Activated CD8-positive, alpha-beta memory T cell treated with anti-CD3 and anti-CD28 coated beads for 24 hours (primary cell): ENCODE results near the gene PTPRN2.
"Not testable (repeated sequence)": the region's sequence is repeated elsewhere in the genome, so short reads cannot be mapped to it uniquely, and the experiment has no call there.

Experiments
- DNase-seq: peaks from one replicate; pipeline ENCODE4 v3.0.0-alpha.2; 2020

Gene PTPRN2

GRCh38 chr7:157704365-157704764, 883.3 kb downstream of the PTPRN2 start:
- DNase-seq: no peak

DNA sequence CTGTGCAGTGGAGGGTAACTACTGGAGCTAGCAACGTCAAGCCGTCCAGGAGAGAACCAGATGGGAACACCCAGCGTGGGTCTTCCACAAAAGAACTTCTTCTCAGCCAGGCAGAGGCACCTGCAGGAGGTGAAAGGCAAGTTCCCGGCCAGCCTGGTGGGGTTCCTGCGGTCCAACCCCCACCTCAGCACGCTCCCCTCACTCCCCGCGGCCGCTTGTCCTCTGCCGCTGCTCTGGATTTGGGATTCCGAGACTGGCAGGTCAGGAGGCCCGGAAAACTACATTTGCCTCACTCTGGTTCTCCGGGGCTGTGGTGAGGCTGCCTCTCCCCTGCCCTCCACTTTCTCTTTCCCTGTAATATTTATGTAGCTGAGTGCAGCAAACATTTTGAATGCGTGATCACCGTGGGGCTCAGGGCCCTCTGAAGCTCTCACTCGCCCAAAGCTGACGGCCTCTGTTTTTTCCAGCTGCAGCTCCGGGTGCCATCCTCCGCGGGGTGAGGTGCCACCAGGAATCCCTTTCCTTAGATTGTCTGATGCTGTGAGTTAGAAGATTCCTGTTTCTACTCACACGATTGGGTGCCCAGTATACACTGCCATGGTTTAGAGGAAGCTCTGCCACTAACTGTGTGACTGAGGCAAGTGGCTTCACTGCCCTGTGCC, 884.0 kb downstream of the PTPRN2 start:
- DNase-seq: no peak

DNA sequence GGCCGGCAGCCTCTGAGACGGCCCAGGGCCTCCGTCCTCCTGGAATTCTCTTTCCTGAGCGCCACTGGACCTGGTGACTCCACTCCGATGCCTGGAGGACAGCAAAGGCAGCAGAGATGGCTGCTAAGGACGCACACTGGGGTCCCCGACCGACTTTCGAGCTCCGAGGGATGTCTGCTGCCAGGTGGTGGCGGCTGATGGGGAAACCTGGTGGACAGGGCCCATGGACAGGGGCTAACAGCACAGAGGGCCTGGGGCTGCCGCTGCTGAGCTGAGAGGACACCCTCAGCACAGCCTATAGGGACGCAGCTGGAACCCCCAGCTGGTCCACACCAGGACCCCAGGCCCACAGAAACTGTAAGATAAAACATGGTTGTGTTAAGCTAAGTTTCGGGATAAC, 884.5 kb downstream of the PTPRN2 start:
- DNase-seq: no peak

- no peak for DNase-seq
Observed at GRCh38 chr7:157702311-157703023, 885.2 kb downstream of the PTPRN2 start.

DNA sequence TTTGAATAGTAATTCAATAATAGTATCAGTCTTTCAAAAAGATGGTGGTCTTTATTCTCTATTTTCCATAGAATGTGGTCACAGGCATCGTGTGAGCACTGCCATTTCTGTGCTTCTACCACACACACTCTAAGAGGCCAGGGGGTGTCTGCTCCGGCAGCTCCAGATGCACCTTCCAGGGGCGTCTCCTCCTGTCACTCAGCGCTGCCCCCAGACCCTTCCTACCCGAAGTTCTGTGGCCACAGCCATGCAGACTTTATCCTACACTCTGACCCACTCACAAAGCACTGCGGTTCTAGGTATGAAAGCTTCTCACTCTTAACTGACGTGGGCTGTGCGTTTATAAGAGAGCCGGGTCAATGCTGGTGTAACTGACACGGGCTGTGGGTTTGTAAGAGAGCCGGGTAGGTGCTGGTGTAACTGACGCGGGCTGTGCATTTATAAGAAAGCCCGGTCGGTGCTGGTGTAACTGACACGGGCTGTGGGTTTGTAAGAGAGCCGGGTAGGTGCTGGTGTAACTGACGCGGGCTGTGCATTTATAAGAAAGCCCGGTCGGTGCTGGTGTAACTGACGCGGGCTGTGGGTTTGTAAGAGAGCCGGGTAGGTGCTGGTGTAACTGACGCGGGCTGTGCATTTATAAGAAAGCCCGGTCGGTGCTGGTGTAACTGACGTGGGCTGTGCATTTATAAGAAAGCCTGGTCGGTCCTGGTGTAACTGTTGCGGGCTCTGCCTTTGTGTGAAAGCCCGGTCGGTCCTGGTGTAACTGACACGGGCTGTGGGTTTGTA, 886.0 kb downstream of the PTPRN2 start:
- not testable (repeated sequence) for DNase-seq

- no peak for DNase-seq
Observed at GRCh38 chr7:157700231-157701005, 887.2 kb downstream of the PTPRN2 start.

DNA sequence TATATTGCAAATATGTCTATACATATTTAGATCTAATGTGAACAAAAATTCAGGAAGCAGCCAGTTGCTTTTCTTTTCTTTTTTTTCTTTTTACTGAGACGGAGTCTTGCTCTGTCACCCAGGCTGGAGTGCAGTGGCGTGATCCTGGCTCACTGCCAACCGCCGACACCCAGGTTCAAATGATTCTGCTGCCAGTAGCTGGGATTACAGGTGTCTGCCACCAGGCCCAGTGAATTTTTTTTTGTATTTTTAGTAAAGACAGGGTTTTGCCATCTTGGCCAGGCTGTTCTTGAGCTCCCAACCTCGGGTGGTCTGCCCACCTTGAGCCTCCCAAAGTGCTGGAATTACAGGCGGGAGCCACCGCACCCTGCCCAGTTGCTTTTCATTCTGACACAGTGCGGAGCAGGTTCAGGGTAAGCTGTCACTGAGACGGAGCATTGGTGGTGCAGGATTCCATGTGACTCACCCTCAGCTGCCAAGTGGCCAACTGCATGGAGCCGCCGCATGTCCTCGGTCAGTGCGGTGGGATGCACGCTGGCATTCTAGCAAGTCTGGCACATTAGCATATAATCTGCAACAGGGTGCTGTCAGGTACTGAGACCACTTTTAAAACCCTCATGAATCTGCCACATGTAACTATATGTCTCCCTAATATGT, 888.1 kb downstream of the PTPRN2 start:
- no peak for DNase-seq

- not testable (repeated sequence) for DNase-seq
Observed at GRCh38 chr7:157697287-157697686, 890.3 kb downstream of the PTPRN2 start.

GRCh38 chr7:157695609-157696008, 892.0 kb downstream of the PTPRN2 start:
- DNase-seq: not testable (repeated sequence)

GRCh38 chr7:157694376-157694665, 893.3 kb downstream of the PTPRN2 start:
- DNase-seq: no peak

- no peak for DNase-seq
Observed at GRCh38 chr7:157693521-157694375, 893.9 kb downstream of the PTPRN2 start.

DNA sequence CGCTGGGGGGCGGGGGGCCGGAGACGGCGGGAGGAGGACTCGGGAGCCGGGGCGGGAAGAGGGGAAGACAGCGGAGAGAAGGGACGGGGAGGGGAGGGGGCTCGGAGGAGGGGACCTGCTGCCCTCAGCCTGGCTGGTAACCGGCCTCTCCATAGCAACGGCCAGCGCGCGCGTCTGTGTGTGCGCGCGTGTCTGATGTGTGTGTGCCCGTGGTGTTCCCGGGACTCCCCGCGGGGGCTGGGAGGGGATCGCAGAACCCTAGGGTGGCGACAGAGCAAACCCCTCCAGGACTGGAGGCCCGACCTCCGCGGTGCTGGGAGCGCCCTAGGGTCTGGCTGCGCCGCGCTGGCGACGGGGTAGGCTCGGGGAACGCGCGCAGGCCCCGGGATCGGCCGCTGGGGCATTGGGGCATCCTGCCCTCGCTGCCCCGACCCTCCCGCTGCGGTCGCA, 894.5 kb downstream of the PTPRN2 start:
- no peak for DNase-seq

DNA sequence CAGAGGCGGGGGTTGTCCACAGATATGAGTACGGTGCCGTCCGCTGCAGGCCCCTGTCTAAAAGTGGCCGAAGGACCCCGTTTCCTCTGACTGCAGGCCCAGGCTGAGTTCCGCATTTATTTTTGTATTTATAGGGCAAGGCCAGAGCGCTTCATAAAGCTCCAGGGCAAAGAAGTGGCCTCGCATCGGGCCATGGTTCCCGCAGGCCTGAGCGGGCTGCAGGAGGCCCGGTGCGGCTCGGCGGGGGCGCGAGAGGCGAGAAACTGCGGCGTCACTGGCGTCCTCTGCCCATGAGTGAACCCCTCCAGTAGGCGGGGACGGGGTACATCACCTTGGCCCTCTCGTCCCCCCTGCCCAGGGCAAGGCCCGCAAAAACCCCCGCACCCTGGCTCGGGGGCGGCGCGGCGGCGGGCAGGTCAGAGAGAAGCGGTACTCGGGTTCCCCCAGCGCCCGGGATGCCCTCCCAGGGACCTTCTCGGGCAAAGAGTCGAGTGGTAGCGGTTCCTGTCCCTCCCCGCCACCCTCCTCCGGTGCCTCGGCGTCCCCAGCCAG, 895.1 kb downstream of the PTPRN2 start:
- no peak for DNase-seq

GRCh38 chr7:157691586-157692459, 895.8 kb downstream of the PTPRN2 start:
- DNase-seq: no peak

DNA sequence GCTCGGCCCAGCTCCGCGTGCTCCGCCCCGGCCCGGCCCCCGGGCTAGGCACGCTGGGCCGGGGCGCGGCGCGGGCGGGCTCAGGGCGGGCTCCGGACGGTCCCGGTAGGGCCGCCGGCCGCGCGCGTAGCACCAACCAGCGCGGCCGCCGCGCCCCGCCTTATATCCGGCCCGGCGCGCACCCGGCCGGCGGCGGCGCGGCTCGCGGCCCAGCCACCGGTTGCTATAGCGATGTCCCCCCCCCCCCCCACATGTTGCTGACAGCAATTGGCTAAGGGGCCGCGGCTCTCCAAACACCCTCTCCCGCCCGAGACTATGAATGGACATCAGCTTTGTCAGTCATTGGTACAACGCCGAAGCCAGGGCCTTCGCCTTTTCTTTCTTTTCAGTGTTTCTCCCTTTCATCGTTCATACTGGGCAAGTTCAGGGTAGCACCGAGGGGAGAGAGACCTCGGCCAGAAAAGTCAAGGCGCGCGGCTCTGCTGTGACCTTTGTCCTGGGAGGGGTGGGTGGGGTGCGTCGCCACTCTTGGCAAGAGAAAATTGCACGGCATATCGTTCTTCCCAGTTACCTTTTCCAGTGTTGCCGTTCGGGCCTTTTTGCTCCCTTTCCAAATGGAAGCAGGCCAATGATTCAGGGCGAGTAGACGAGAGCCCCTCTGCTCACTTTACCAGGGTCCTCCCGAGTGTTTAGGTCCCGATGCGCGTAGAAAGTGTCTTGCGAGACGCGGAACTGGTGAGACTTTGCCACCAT, 896.6 kb downstream of the PTPRN2 start:
- DNase-seq: no peak

DNA sequence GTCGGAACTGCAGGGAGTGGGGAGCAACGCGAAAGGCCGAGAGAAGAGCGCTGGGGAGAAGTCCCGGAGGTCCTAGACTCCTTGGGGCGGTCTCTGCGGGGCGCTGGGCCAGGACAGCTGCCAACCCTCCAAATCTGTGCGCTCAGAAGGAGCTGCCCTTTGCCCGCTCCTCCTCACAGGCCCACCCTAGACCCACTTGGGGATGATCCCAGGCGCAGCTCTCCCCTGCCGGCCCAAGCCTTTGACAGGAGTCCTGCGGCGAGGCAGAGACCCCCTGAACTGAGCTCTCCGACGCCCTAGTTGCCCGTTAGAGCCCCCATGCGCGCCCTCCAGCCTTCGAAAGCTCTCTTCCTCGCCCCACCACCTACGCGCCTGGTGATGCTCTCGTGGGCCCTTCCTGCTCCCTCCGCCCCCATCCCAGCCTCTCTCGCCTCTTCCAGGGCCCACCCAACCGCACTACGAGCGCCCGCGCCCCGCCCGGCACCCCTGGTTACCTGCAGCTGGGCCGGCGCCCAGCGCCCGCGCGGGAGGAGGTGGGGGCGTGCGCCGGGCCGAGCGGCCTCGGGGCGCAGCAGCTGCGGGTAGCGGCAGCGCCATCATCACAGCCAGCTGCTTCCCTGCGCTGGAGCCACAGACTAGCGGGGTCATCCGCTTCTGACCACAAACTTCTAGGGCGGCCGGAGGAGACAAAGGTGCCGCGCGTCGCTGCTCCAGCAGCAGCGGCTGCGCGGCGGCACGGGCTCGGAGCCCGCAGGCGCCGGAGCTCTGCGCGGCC, 897.4 kb downstream of the PTPRN2 start:
- no peak for DNase-seq

GRCh38 chr7:157689269-157690057, 898.2 kb downstream of the PTPRN2 start:
- DNase-seq: no peak
